Dermis microvascular lymphatic vessel endothelial cell (primary cell): ENCODE data around the gene ITCH. TPM values are rescaled to one million over a fixed set of nuclear protein-coding genes. Genes with fewer than 3 reads are reported as not detected.
A peak's percentile ranks its signal among the peaks of the same experiment; 100 is the strongest.
"Not testable (repeated sequence)": the region's sequence is repeated elsewhere in the genome, so short reads cannot be mapped to it uniquely, and the experiment has no call there.

Source experiments
- DNase-seq, 2 donors: peaks; one replicate each; pipeline versions ENCODE4 v3.0.0 to v3.0.0-alpha.2; 2010; ENCODE audit warnings: low read depth in 2 of 2
- total RNA-seq: library from RNA; depleted of rRNA; stranded (reverse); fragments of >200 nt; gene quantifications from 2 replicates; pipeline ENCODE4 v1.2.1, GENCODE V29; 2014

Gene ITCH
- total RNA-seq, 1 donor from 2014 or later = 49.4 TPM

DNA sequence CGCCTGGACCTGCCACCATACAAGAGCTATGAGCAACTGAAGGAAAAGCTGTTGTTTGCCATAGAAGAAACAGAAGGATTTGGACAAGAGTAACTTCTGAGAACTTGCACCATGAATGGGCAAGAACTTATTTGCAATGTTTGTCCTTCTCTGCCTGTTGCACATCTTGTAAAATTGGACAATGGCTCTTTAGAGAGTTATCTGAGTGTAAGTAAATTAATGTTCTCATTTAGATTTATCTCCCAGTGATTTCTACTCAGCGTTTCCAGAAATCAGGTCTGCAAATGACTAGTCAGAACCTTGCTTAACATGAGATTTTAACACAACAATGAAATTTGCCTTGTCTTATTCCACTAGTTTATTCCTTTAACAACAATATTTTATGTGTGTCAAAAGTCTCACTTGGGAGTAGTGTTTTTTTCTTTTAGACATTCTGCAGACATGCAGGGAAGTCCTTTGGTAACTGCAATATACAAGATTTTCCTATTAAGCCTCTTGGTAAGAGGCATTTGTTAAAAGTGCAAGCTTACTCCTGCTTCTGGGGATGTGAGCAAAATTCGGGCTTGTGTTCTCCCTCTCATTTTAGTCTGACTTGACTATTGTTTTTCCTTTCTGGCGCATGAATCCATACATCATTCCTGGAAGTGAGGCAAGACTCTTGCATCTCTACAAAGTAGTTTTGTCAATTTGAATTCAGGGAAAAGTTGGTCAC is 144.8 kb downstream of the ITCH start:
- no peak for DNase-seq

DNA sequence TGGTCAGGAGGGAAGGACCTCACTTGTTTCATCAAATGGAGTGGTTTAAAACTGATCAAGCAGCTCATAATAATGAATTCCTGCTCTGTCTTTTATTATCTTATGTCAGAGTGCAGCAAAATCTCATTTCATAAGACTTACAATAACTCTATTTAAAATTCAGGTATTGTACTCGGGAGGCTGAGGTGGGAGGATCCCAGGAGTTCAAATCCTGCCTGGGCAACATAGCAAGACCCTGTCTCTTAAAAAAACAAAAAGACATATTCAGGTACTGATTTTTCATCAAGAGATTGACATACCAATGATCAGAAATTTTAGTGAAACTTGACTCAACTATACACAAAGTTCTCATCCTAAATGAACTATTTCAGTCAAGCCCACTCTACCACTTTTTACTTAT is 147.5 kb downstream of the ITCH start:
- no peak for DNase-seq

DNA sequence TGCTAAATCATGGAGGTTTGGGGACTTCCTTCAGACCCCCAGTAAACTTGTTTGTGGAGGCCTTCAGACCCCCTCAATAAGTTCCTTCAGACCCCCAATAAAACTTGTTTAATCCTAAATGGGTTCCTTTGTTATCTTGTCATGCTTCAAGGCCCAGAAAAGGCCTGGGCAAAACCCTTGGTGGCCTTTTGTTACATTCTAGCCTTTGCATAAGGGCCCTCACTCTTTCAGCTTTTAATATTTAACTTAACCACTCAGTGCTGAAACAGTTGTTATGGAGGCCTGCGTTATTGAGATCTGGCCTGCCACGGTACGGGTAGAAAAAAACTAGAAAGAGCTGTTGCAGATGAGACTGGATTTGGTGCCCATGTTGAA is 148.8 kb downstream of the ITCH start:
- no peak for DNase-seq

- peak in 1 of 2 donors; percentile 58 for DNase-seq
These were observed 149.3 kb downstream of the ITCH start for GRCh38 chr20:34512266-34512954.

- DNase-seq = peak; percentile 34 to 36
These were observed 149.9 kb downstream of the ITCH start for GRCh38 chr20:34512955-34513419.

GRCh38 chr20:34514034-34514433 is 151.0 kb downstream of the ITCH start:
- not testable (repeated sequence) for DNase-seq

DNA sequence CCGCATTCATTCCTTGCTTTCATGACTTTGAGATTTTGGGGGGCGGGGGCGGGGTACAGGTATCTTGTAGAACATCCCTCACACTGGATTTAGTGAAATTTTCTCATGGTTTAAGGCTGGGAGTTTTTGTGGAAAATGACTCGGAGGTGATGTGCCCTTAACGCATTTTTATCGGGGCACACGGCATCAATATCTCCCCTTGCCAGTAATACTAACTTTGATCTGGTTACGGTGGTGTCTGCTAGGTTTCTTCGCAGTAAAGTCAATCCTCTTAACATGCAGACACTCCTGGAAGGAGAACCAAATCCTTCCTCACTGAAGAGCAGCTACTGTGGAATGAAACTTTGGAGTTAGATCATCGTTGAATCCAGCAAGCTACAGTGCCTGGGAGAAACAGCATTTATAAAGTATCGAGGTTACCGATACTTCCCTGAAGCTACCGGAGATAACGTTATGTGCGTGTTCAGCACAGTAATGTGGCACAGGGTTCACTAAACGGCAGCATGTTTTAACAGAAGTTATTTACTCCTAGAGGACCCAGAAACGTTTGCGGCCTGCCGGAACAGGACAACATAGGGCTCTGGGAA is 151.9 kb downstream of the ITCH start:
- DNase-seq = no peak

- DNase-seq = peak in 1 of 2 donors; percentile 60
These were observed 152.6 kb downstream of the ITCH start for GRCh38 chr20:34515484-34516246.

- peak; percentile 94 to 98 for DNase-seq
These were observed 153.4 kb downstream of the ITCH start, which contains the start of gene DYNLRB1 for GRCh38 chr20:34516247-34517113. TSS of gene DYNLRB1 (plus strand) at chr20:34516422. CDS start at chr20:34516459, 37 bp downstream.

DNA sequence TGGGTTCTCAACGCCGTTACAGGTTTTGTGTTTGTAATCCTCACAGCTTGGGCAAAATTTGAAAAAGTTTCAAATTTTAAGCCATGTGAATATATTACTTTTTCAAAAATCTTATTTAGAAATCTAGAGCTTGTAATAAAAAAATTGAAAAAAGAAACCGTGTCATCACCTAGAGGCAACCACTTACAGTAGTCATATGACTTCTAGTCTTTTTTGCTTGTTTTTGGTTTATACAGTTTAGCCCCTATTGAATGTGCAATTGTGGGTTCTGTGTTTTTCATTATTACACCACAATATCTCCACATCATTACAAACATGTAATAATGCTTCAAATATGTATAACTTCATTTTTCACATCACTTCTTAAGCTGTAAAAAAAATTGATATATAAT is 154.0 kb downstream of the ITCH start:
- DNase-seq = no peak

DNA sequence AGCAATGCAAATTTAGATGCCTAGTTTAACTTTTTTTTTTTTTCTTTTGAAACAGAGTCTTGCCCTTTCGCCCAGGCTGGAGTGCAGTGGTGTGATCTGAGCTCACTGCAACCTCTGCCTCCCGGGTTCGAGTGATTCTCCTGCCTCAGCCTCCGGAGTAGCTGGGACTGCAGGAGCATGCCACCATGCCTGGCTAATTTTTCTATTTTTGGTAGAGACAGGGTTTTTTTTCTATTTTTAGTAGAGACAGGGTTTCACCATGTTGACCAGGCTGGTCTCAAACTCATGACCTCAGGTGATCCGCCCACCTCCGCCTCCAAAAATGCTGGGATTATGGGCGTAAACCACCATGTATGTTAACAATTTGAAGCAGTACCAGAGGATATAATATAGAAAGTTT is 155.8 kb downstream of the ITCH start:
- not testable (repeated sequence) for DNase-seq

- not testable (repeated sequence) for DNase-seq
These were observed 156.8 kb downstream of the ITCH start for GRCh38 chr20:34519841-34520240.

DNA sequence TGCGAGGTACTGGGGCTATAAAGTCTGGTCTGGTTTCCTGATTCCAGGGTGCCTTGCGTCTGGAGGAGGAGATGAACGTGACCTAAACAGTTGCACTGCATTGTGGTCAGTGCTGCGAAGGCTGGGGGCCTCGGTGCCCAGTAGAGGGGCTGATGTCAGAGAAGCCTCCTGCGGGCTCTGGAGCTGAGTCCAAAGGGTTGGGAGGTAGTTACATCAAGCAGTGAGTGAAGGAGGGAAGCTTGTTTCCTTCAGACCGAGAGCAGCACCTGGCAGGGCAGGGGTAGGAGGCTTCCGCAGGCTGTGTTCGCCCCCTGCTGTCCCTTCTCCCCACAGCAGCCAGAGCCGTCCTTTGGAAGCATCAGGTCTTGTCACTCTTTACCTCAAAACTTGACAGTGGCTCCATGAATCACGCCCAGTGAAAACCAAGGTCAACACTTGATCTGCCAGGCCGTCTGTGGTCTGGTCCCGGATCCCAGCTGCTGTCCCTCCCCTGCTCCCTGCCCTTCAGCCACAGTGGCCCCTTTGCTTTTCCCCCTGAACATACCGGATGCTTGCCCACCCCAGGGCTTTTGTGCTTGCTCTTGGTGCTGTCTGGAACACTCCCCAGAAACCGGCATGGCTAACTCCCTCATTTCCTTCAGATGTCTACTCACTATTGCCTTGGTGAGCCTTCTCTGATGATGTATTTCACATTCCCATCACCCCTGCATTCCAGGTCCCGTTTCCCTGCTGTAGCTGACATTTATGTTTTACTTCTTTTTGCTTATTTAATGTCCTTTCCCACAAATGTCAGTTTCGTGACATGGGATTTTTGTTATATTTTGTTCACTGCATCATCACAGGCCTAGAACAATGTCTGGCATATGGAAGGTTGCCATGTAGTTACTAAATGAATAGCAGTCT is 160.1 kb downstream of the ITCH start:
- peak in 1 of 2 donors; percentile 71 for DNase-seq

- no peak for DNase-seq
These were observed 161.4 kb downstream of the ITCH start for GRCh38 chr20:34524426-34524825.

DNA sequence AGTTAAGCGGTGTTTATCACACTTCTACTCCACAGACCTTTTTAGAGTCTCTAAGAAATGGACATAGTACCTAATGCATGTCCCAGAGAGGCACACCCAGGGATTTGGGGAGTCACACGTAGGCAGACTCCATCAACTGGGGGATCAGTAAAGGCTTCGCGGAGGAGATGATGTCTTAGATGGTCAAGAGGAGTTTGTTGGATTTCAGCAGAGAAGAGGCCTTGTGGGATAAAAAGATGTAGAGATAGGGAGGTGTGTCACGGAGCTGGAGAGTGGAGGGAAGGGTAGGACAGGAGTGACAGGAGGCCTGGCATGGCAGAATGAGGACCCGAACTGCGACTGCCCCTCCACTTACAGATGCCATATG is 162.3 kb downstream of the ITCH start:
- DNase-seq = no peak

DNA sequence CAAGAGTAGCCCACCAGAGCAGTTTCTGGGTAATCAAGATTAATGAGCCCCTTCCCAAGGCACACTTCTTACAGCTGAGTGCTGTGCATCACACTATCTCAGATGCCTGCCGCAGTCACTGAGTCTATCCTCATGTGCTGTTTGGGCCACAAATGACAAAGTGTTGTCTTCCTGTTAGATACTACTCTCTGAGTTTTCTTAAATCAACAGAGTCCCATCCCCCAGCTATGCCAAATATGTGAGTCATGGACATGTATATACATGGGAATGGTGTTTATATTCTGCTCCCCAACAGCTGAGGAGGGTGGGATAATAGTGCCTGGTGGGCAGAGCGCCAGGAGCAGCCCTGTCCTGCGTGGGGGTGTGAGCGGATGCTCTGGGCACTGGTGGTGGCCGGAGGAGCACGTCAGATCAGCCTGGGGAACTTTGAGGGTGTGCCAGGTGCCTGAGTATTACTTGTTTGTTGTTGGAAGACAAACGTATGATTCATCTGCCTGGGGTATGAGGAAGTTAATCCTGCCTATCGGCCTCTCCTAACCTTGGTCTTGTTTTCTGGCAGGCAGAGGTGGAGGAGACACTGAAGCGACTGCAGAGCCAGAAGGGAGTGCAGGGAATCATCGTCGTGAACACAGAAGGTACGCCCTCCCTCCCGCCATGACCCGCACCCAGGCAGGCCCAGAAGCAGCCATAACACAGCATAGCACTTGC is 162.8 kb downstream of the ITCH start:
- DNase-seq = peak; percentile 91 to 99

DNA sequence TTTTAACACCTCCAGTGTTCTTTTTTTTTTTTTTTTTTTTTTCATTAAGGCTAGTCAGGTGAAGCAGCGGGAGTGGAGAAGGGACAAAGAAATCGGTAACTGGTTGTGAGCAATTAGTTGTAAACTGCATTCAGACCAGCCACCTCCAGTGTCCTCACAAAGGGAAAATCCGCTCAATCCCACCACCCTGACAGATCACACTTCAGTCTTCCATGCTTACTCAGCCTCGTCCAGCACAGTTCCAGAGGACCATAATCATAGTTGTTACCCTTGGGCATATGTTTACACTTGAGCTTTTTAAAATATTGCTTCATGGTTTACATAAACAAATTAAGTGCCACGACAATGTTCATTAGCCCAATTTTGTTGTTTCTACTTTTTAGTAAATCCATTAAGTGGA is 163.4 kb downstream of the ITCH start:
- DNase-seq = no peak

GRCh38 chr20:34527016-34527415 is 163.9 kb downstream of the ITCH start:
- DNase-seq = no peak

DNA sequence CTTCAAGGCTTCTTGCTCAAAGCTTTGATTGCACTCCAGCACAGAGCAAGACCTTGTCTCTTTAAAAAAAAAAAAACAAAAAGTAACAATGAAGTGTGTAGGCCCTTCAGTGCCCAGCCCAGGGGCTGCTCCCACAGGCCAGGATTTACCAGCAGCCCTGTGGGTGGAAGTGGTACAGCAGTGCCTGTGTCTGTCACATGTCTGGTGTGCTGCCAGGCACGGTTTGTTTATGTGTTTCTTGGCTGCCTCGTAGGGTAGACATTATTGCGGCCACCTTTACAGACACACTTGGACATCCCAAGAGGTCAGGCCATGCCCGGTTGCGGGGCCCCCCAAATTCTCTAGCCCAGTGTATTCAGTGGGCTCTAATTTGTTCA is 165.8 kb downstream of the ITCH start:
- DNase-seq = peak; percentile 72
